ENCODE measurements around the gene FAM32A. TPM values are rescaled to one million over a fixed set of nuclear protein-coding genes. Genes with fewer than 3 reads are reported as not detected.

Gene FAM32A
- total and polyA plus RNA-seq, 2 of the 8 experiments (the other 6 are each of a cell fraction or from before 2014, with no cell fraction given): 75.6 to 105 TPM

DNA sequence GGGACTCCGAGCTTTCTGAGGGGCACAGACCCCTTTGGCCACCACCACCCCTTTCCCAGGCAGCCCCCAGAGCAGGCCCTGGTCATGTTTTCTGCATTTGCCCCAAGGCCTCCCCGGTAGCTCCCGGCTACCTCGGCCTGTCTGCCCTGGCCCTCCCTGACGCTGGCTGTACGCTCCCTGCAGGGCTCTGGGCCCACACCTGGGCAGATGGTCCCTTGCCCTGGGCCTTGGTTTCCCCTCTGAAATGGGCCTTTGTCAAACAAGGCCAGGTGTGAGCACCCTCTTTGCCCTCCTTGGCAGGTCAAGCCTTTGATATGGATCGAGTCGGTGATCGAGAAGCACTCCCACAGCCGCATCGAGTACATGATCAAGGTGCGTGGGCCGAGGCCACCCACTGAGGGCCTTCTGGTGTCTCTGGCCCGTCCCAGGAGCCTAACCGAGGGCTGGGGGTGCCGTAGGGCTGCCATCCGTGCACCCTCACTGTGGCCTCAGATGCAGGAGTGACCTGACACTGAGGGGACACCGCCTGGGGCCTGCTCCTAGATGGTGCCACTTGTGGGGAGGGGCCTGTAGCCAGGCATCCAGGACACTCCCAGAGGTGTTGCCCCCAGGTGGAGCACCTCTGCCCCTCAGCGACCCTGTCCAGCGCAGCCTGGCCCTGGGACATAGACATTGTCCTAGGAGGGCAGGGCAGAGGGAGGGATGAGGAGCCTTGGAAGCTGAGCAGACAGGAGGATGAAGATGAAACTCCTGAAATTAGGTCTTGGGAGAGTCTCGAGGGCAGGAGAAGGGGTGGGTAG, 42.8 kb downstream of the FAM32A start:
- FAIRE-seq (no peak), DNase-seq (ENCODE audit: low read depth in 1 of 2, low spot score in 2 of 2) (no peak)
- no peak overlapping the region for H2AFZ ChIP-seq (ENCODE audit: low read length)
- H3K36me3 ChIP-seq (ENCODE audit: control insufficient read depth in 2 of 4, insufficient read depth in 4 of 4, low read length in 3 of 4): no peaks in the 10 kb centered on the region; a peak in 2 of 8 replicates
- H3K23me2 ChIP-seq (ENCODE audit: low read depth, low read length): no peaks in the 10 kb centered on the region
- no peak overlapping the region for H2BK5ac ChIP-seq (ENCODE audit: low read depth, low read length)
- H3K4me2 ChIP-seq (ENCODE audit: insufficient read depth in 1 of 2, low read depth in 2 of 2, low read length in 2 of 2): no peak overlapping the region
- no peak overlapping the region for H4K8ac ChIP-seq (ENCODE audit: extremely low read depth, insufficient read depth, low read length)
- H2BK12ac ChIP-seq (ENCODE audit: low read depth, low read length): no peak overlapping the region
- H3K4me3 ChIP-seq (ENCODE audit: extremely low read depth in 1 of 4, insufficient read depth in 2 of 4, low read depth in 3 of 4, low read length in 4 of 4): no peak overlapping the region
- H3K23ac ChIP-seq (ENCODE audit: insufficient read length): no peak overlapping the region
- H3K9me3 ChIP-seq (ENCODE audit: insufficient read depth in 2 of 2, low read depth in 1 of 2, low read length in 1 of 2): no peaks in the 10 kb centered on the region
- ChIA-PET CTCF (ENCODE audit: partially characterized antibody) (interaction anchor here (2.2 kb wide), 1 partner anchor 19 kb away, joined by 5 read pairs; no protein-coding TSS in a partner anchor), POLR2A (ENCODE audit: partially characterized antibody) (interaction anchor here (0.6 kb wide), 1 partner anchor 1796 kb away, joined by 3 read pairs; no protein-coding TSS in a partner anchor)
- H3K79me1 ChIP-seq (ENCODE audit: low read depth, low read length): no peaks in the 10 kb centered on the region
- no peak overlapping the region for H4K91ac ChIP-seq (replicated peaks; ENCODE audit: insufficient read length, low read length)
- no peak overlapping the region for H2AK5ac ChIP-seq (ENCODE audit: low read depth, low read length)
- no peak overlapping the region for H3K27ac ChIP-seq (ENCODE audit: low read depth, low read length)
- no peak overlapping the region for H3K14ac ChIP-seq (ENCODE audit: insufficient read length)
- H2BK15ac ChIP-seq (ENCODE audit: low read length): no peak overlapping the region
- H2BK120ac ChIP-seq (replicated peaks; ENCODE audit: low read depth, low read length): no peak overlapping the region
- no peaks in the 10 kb centered on the region for H3K79me2 ChIP-seq (ENCODE audit: control insufficient read depth in 1 of 2, insufficient read depth in 2 of 2, low read length in 2 of 2)
- 88% methylated on average over 21 of the region's 21 CpGs; no CpG with 5 or more reads in 1 of the 2 experiments for WGBS, 2 experiments (ENCODE audit: extremely low coverage in 1 of 2, insufficient coverage in 1 of 2, insufficient read length in 1 of 2, insufficient replicate concordance in 2 of 2, low coverage in 1 of 2, low lambda C conversion rate in 2 of 2, missing lambda C conversion rate in 1 of 2)
- no peaks in the 10 kb centered on the region; a peak in 1 of 7 replicates for H3K27me3 ChIP-seq (replicated peaks in 1 of 4; ENCODE audit: control insufficient read depth in 3 of 4, extremely low read depth in 1 of 4, insufficient read depth in 3 of 4, low read length in 3 of 4)
- H4K5ac ChIP-seq (ENCODE audit: insufficient read length, low read depth, low read length): no peak overlapping the region
- no peak for TF ChIP-seq POLR2AphosphoS5 (IDR thresholded peaks at IDR 0.05; ENCODE audit: low read depth, low read length)
- no peak for TF ChIP-seq MAFK (IDR thresholded peaks at IDR 0.05; ENCODE audit: low read depth, low read length)
- TF ChIP-seq KDM5A (IDR thresholded peaks at IDR 0.05; ENCODE audit: low read length): no peak
- no peak for TF ChIP-seq PHF8 (conservative IDR thresholded peaks at IDR 0.05; ENCODE audit: low read depth, low read length)
- TF ChIP-seq SRF (IDR thresholded peaks at IDR 0.05; ENCODE audit: low read depth, low read length): no peak
- TF ChIP-seq CHD1 (IDR thresholded peaks at IDR 0.05; ENCODE audit: low read depth, low read length): no peak
- H3K9ac ChIP-seq (replicated peaks in 1 of 4; ENCODE audit: extremely low read depth in 1 of 4, low read depth in 3 of 4, low read length in 3 of 4): no peak overlapping the region
- H3K4me1 ChIP-seq (replicated peaks in 1 of 4; ENCODE audit: control insufficient read depth in 3 of 4, insufficient read depth in 4 of 4, low read length in 3 of 4): no peaks in the 10 kb centered on the region; a peak in 1 of 7 replicates
- peaks cover 3 to 11% of the 10 kb centered on the region in 2 experiments for H4K20me1 ChIP-seq (replicated peaks in 1 of 2; ENCODE audit: control insufficient read depth in 1 of 2, insufficient read depth in 2 of 2, low read length in 2 of 2)
- H3K18ac ChIP-seq (ENCODE audit: extremely low read depth, low read length): no peak overlapping the region
- H2BK20ac ChIP-seq (ENCODE audit: low read length): no peak overlapping the region
- no peak overlapping the region for H3K4ac ChIP-seq (replicated peaks; ENCODE audit: insufficient read length, low read depth, low read length)
- no peak overlapping the region for H3K56ac ChIP-seq (replicated peaks; ENCODE audit: insufficient read length, low read depth, low read length)

Data from H1 (cell line).